ENCODE results near the gene KDM2A. TPM values are rescaled to one million over a fixed set of nuclear protein-coding genes. Genes with fewer than 3 reads are reported as not detected.

KDM2A gene
- total RNA-seq, 6 experiments from 2014 or later = 23.8 to 37.1 (median 33.4) TPM

GRCh38 chr11:67211656-67212436 lies 92.8 kb downstream of the KDM2A start:
- H3K27ac ChIP-seq = no peak overlapping the region
- no peak for TF ChIP-seq POLR2A (IDR thresholded peaks at IDR 0.05)
- TF ChIP-seq CTCF (IDR thresholded peaks at IDR 0.05) = no peak
- ATAC-seq (peak in 3 of 4 donors; percentile 42 to 49 (median 46)), DNase-seq (no peak)
- intact Hi-C loops (cut with DNase I) = no loop called here
- H3K4me3 ChIP-seq = no peak overlapping the region
- no peaks in the 10 kb centered on the region for H3K9me3 ChIP-seq
- H3K27me3 ChIP-seq = no peaks in the 10 kb centered on the region
- 44% methylated on average over 2 of the region's 2 CpGs for WGBS (ENCODE audit: insufficient coverage, low coverage, low lambda C conversion rate, missing lambda C conversion rate)
- H3K4me1 ChIP-seq = peaks cover 0 to 13% (median 0%) of the 10 kb centered on the region in 4 donors
- peaks cover 0 to 41% (median 17%) of the 10 kb centered on the region in 4 donors for H3K36me3 ChIP-seq

GRCh38 chr11:67213178-67213621 lies 94.1 kb downstream of the KDM2A start:
- WGBS (ENCODE audit: insufficient coverage, low coverage, low lambda C conversion rate, missing lambda C conversion rate) = 72% methylated on average over 5 of the region's 5 CpGs
- H3K4me1 ChIP-seq = peaks cover 0 to 11% (median 0%) of the 10 kb centered on the region in 4 donors
- TF ChIP-seq CTCF (IDR thresholded peaks at IDR 0.05) (no peak), POLR2A (IDR thresholded peaks at IDR 0.05) (no peak)
- H3K4me3 ChIP-seq = no peak overlapping the region
- ATAC-seq = peak in 1 of 4 donors; percentile 24
- intact Hi-C loops (cut with DNase I) = no loop called here
- H3K9me3 ChIP-seq = no peaks in the 10 kb centered on the region
- no peaks in the 10 kb centered on the region for H3K27me3 ChIP-seq
- H3K36me3 ChIP-seq = peaks cover 5 to 50% (median 24%) of the 10 kb centered on the region in 4 donors
- DNase-seq = no peak
- H3K27ac ChIP-seq = no peak overlapping the region

- 78% methylated on average over 8 of the region's 8 CpGs for WGBS (ENCODE audit: insufficient coverage, low coverage, low lambda C conversion rate, missing lambda C conversion rate)
- Histone ChIP-seq H3K9me3 (no peaks in the 10 kb centered on the region), H3K4me3 (no peak overlapping the region), H3K36me3 (peaks cover 0 to 72% (median 24%) of the 10 kb centered on the region in 4 donors), H3K27me3 (no peaks in the 10 kb centered on the region), H3K27ac (no peak overlapping the region), H3K4me1 (no peaks in the 10 kb centered on the region)
- intact Hi-C loops (cut with DNase I) = no loop called here
- ATAC-seq = no peak
- TF ChIP-seq CTCF (IDR thresholded peaks at IDR 0.05) (no peak), POLR2A (IDR thresholded peaks at IDR 0.05) (no peak)
- no peak for DNase-seq
These were observed 108.7 kb downstream of the KDM2A start for GRCh38 chr11:67227726-67228125.

GRCh38 chr11:67230406-67230805 lies 111.3 kb downstream of the KDM2A start:
- Histone ChIP-seq H3K27ac (no peak overlapping the region), H3K27me3 (no peaks in the 10 kb centered on the region), H3K36me3 (peaks cover 0 to 60% (median 22%) of the 10 kb centered on the region in 4 donors), H3K4me1 (no peaks in the 10 kb centered on the region), H3K9me3 (no peaks in the 10 kb centered on the region), H3K4me3 (no peak overlapping the region)
- ATAC-seq (peak in 1 of 4 donors; percentile 10), DNase-seq (no peak)
- WGBS (ENCODE audit: insufficient coverage, low coverage, low lambda C conversion rate, missing lambda C conversion rate) = 93% methylated on average over 3 of the region's 3 CpGs
- TF ChIP-seq CTCF (IDR thresholded peaks at IDR 0.05) (no peak), POLR2A (IDR thresholded peaks at IDR 0.05) (no peak)
- intact Hi-C loops (cut with DNase I) = no loop called here
